ENCODE data around the gene D2HGDH. TPM values are rescaled to one million over a fixed set of nuclear protein-coding genes. Genes with fewer than 3 reads are reported as not detected.
"Not testable (repeated sequence)": the region's sequence is repeated elsewhere in the genome, so short reads cannot be mapped to it uniquely, and the experiment has no call there.

D2HGDH gene
- polyA plus RNA-seq, 3 donors, result 27.5 to 38.9 (median 28.1) TPM

- no peak for DNase-seq (ENCODE audit: low read depth in 3 of 3, low spot score in 2 of 3)
Measured at GRCh38 chr2:241746084-241746483, 11.7 kb downstream of the D2HGDH start.

- DNase-seq (ENCODE audit: low read depth in 3 of 3, low spot score in 2 of 3), result no peak
Measured at GRCh38 chr2:241748468-241749256, 14.2 kb downstream of the D2HGDH start.

GRCh38 chr2:241750076-241750840 is 15.8 kb downstream of the D2HGDH start:
- DNase-seq (ENCODE audit: low read depth in 3 of 3, low spot score in 2 of 3), result no peak

GRCh38 chr2:241751152-241751551 is 16.7 kb downstream of the D2HGDH start:
- no peak for DNase-seq (ENCODE audit: low read depth in 3 of 3, low spot score in 2 of 3)

- DNase-seq (ENCODE audit: low read depth in 3 of 3, low spot score in 2 of 3), result no peak
Measured at GRCh38 chr2:241751776-241752175, 17.3 kb downstream of the D2HGDH start.

GRCh38 chr2:241752253-241752652 is 17.8 kb downstream of the D2HGDH start:
- no peak for DNase-seq (ENCODE audit: low read depth in 3 of 3, low spot score in 2 of 3)

GRCh38 chr2:241752689-241753276 is 18.4 kb downstream of the D2HGDH start:
- DNase-seq (ENCODE audit: low read depth in 3 of 3, low spot score in 2 of 3), result no peak

GRCh38 chr2:241753493-241753892 is 19.1 kb downstream of the D2HGDH start:
- DNase-seq (ENCODE audit: low read depth in 3 of 3, low spot score in 2 of 3), result no peak

- no peak for DNase-seq (ENCODE audit: low read depth in 3 of 3, low spot score in 2 of 3)
Measured at GRCh38 chr2:241754042-241754441, 19.6 kb downstream of the D2HGDH start.

GRCh38 chr2:241755166-241755565 is 20.7 kb downstream of the D2HGDH start:
- DNase-seq (ENCODE audit: low read depth in 3 of 3, low spot score in 2 of 3), result no peak

- DNase-seq (ENCODE audit: low read depth in 3 of 3, low spot score in 2 of 3), result no peak
Measured at GRCh38 chr2:241755777-241756176, 21.3 kb downstream of the D2HGDH start.

- DNase-seq (ENCODE audit: low read depth in 3 of 3, low spot score in 2 of 3), result no peak
Measured at GRCh38 chr2:241759067-241759807, 24.8 kb downstream of the D2HGDH start.

GRCh38 chr2:241759893-241760292 is 25.5 kb downstream of the D2HGDH start:
- not testable (repeated sequence) for DNase-seq (ENCODE audit: low read depth in 3 of 3, low spot score in 2 of 3)

- no peak for DNase-seq (ENCODE audit: low read depth in 3 of 3, low spot score in 2 of 3)
Measured at GRCh38 chr2:241760301-241760771, 25.9 kb downstream of the D2HGDH start.

- no peak for DNase-seq (ENCODE audit: low read depth in 3 of 3, low spot score in 2 of 3)
Measured at GRCh38 chr2:241762321-241762932, 28.0 kb downstream of the D2HGDH start.

- no peak for DNase-seq (ENCODE audit: low read depth in 3 of 3, low spot score in 2 of 3)
Measured at GRCh38 chr2:241762933-241763369, 28.5 kb downstream of the D2HGDH start.

- no peak for DNase-seq (ENCODE audit: low read depth in 3 of 3, low spot score in 2 of 3)
Measured at GRCh38 chr2:241763551-241764274, 29.3 kb downstream of the D2HGDH start.

- DNase-seq (ENCODE audit: low read depth in 3 of 3, low spot score in 2 of 3), result no peak
Measured at GRCh38 chr2:241764275-241765241, 30.1 kb downstream of the D2HGDH start.

All from right renal cortex interstitium (tissue), 3 donors.